Glutamatergic neuron (in vitro differentiated cells): ENCODE measurements around the gene DCUN1D2. TPM values are rescaled to one million over a fixed set of nuclear protein-coding genes. Genes with fewer than 3 reads are reported as not detected.

ENCODE experiments used
- DNase-seq: peaks from one replicate; pipeline ENCODE4 v3.0.0; 2022
- H3K27ac Mint-ChIP-seq: one replicate; pipeline ENCODE4 v1.8.0; 2020; ENCODE audit warnings: mild to moderate bottlenecking, mixed read lengths, inconsistent platforms; ENCODE audit not compliant: unreplicated experiment
- H3K27me3 Mint-ChIP-seq: one replicate; pipeline ENCODE4 v1.8.0; 2020; ENCODE audit warnings: mild to moderate bottlenecking, moderate library complexity, mixed read lengths, inconsistent platforms; ENCODE audit not compliant: unreplicated experiment
- H3K36me3 Mint-ChIP-seq: one replicate; pipeline ENCODE4 v1.8.0; 2020; ENCODE audit warnings: mild to moderate bottlenecking, mixed read lengths, inconsistent platforms; ENCODE audit not compliant: unreplicated experiment
- H3K4me1 Mint-ChIP-seq: one replicate; pipeline ENCODE4 v1.8.0; 2020; ENCODE audit warnings: mild to moderate bottlenecking, low read depth, mixed read lengths, inconsistent platforms; ENCODE audit not compliant: unreplicated experiment
- H3K4me3 Mint-ChIP-seq: one replicate; pipeline ENCODE4 v1.8.0; 2020; ENCODE audit warnings: mild to moderate bottlenecking, mixed read lengths, inconsistent platforms; ENCODE audit not compliant: unreplicated experiment
- H3K9me3 Mint-ChIP-seq: one replicate; pipeline ENCODE4 v1.8.0; 2020; ENCODE audit warnings: mild to moderate bottlenecking, moderate library complexity, mixed read lengths, inconsistent platforms; ENCODE audit not compliant: unreplicated experiment
- CTCF ChIP-seq: fragments of 200-600 bp; sonication (generic); IDR thresholded peaks from one replicate; pipeline ENCODE4 v1.5.0; 2021; ENCODE audit not compliant: partially characterized antibody, unreplicated experiment
- total RNA-seq: library from RNA; stranded (reverse); fragmentation: NEBNext Ultra II Directional; extraction: Animal tissue kit (Norgen Biotek cat#: 25700); gene quantifications from one replicate; pipeline ENCODE4 v1.2.1, GENCODE V29; 2021; ENCODE audit not compliant: unreplicated experiment

DCUN1D2 gene
- total RNA-seq, 1 donor from 2014 or later, result 97.7 TPM

- no peak overlapping the region for H3K4me3 Mint-ChIP-seq
- no peaks in the 10 kb centered on the region for H3K36me3 Mint-ChIP-seq
- no peak overlapping the region for H3K27ac Mint-ChIP-seq
- DNase-seq, result no peak
- H3K9me3 Mint-ChIP-seq, result peaks cover 5% of the 10 kb centered on the region
- peaks cover 12% of the 10 kb centered on the region for H3K4me1 Mint-ChIP-seq
- TF ChIP-seq CTCF, result no peak
- peaks cover 5% of the 10 kb centered on the region for H3K27me3 Mint-ChIP-seq
Observed at GRCh38 chr13:113412440-113412839, 78.1 kb downstream of the DCUN1D2 start.

DNA sequence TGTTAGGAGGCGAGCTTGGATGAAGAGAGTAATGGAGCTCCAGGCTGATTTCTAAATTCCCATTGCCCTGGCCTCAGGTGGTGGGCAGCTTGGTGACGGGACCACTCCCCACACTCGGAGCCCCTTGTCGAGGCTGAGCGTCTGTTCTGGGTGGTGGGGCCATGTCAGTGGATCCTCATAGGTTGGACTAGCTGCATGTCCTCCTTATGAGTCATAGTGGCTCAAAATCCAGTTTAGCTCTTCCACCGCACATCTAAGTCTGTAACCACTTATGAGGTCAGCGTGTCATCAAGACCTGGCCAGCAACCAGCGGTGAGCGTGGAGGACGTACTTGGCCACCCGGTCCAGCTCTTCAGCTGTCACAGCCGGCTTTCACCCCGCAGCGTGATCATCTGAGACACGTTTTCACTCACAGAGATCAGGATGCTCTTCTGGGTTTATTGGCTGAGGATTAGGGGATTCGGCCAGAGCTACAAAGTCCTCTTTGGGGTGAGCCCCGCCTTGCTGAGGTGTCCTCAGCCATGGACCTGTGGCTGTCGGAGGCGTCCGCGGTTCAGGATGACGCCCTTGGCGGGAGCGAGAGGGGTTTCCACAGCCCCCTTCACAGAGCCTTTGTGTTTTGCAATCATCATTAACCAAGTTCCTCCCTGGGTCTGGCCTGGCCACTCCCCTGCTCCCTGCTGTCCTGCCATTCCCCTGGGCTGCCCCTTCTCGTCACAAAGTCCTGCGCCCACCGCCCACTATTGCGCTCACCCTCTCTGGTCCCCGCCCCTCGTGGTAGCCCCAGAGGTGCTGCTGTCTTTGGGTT is 79.1 kb downstream of the DCUN1D2 start:
- H3K36me3 Mint-ChIP-seq, result no peaks in the 10 kb centered on the region
- H3K27me3 Mint-ChIP-seq, result peaks cover 5% of the 10 kb centered on the region
- no peak overlapping the region for H3K27ac Mint-ChIP-seq
- peaks cover 5% of the 10 kb centered on the region for H3K9me3 Mint-ChIP-seq
- DNase-seq, result no peak
- peaks cover 5% of the 10 kb centered on the region for H3K4me1 Mint-ChIP-seq
- H3K4me3 Mint-ChIP-seq, result no peak overlapping the region
- TF ChIP-seq CTCF, result no peak

DNA sequence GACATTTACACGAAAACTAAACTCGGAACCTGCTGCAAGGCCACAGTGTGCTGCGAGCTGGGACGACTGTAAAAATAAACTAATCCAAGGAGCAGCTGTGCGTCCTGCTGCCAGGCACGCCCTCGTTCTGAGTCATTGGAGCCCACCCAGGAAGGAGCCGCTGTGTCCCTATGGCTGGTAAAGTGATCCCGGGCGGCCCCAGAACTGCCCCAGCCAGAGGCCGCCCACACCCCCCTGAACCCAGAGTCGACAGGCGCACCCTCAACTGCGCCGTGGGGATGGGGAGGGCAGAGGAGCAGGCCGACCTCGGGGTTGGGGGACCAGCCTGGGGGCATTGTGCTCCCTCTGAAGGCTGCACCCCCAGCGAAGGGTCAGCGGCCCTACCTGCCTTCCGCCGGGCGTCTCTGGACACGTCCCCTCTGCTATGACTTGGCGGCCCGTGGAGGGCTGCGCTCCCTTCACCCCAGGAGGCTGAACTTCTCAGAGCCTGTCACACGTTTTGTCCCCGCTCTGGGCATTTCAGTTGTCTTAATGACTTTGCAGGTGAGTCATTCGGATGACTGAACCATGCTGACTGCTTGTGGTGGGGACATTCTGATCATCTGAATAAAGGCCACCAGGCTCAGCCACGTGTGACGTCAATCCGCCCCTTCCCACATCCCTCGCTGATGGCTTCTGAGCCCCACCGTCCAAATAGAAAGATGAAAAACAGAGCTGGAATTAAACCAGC is 79.9 kb downstream of the DCUN1D2 start:
- Mint-ChIP-seq H3K4me3 (no peak overlapping the region), H3K4me1 (peaks cover 3% of the 10 kb centered on the region), H3K36me3 (no peaks in the 10 kb centered on the region), H3K27me3 (peaks cover 5% of the 10 kb centered on the region), H3K27ac (no peak overlapping the region), H3K9me3 (peaks cover 2% of the 10 kb centered on the region)
- TF ChIP-seq CTCF, result no peak
- no peak for DNase-seq

DNA sequence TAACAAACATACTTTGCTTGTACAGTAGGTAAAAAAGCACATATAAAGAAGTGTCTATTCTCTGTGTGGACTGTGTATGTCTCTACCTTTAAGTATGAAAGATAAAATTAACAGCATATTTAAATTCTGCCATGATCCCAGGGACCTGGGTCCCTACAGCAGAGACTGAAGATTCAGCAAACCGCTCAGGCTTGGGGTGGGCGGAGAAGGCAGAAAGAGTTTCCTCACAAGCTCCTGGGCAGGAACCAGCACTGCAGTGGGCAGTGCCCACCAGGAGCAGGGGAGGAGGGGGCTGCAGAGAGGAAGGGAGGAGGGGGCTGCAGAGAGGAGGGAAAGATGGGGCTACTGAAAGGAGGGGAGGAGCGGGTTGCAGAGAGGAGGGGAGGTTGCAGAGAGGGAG is 81.9 kb downstream of the DCUN1D2 start:
- Mint-ChIP-seq H3K4me3 (no peak overlapping the region), H3K27ac (no peak overlapping the region), H3K27me3 (peaks cover 5% of the 10 kb centered on the region), H3K4me1 (peaks cover 3% of the 10 kb centered on the region), H3K36me3 (no peaks in the 10 kb centered on the region), H3K9me3 (peaks cover 2% of the 10 kb centered on the region)
- TF ChIP-seq CTCF, result no peak
- no peak for DNase-seq
